HCT116 (cell line): ENCODE data around the gene STKLD1. TPM values are rescaled to one million over a fixed set of nuclear protein-coding genes. Genes with fewer than 3 reads are reported as not detected.

Source experiments
- ATAC-seq: fragments of 200-7000 bp; cut with Tn5 transposase; 2 replicates; pipeline ENCODE4 v1.9.1; 2020; ENCODE audit warnings: mild to moderate bottlenecking, moderate library complexity
- BruUV-seq: library from RNA; stranded (reverse); fragments of 400-500 nt; replicated peaks from 2 replicates; lab custom pipeline; 2021; lab: Mats Ljungman, UMichigan
- CTCF ChIA-PET: fragments of 300-600 bp; sonication (Branson Sonifier 250); formaldehyde crosslinking; loops from one replicate; lab custom pipeline; 2021; ENCODE audit warnings: antibody characterized with exemption; lab: Charles Lee
- POLR2A ChIA-PET: fragments of 300-600, 350-600 bp; sonication (Branson Sonifier 250); formaldehyde crosslinking; loops from one replicate; lab custom pipeline; 2021; ENCODE audit warnings: antibody characterized with exemption; lab: Charles Lee
- RAD21 ChIA-PET, 2 experiments: fragments of 300-600 bp; sonication (Branson Sonifier 250); formaldehyde crosslinking; loops; one replicate each; lab custom pipeline; 2023; ENCODE audit warnings: low total read pairs in 2 of 2; ENCODE audit not compliant: uncharacterized antibody in 2 of 2, unreplicated experiment in 2 of 2, low non-redundant PET in 1 of 2; lab: Charles Lee
- DNase-seq: peaks from one replicate; pipeline ENCODE4 v3.0.0-alpha.2; 2010; ENCODE audit warnings: low read depth, low spot score
- H2AFZ ChIP-seq: fragments of 200-600 bp; shearing (Covaris generic), sonication (generic); 2 replicates; pipeline ENCODE4 v1.6.1; 2017; ENCODE audit warnings: low read depth, mixed run types, mixed read lengths, antibody characterized with exemption, low read length; ENCODE audit not compliant: poor library complexity, severe bottlenecking
- H3K27ac ChIP-seq: 2 replicates; pipeline ENCODE4 v1.5.1; 2012; ENCODE audit warnings: low read depth, low read length
- H3K27me3 ChIP-seq: fragments of 200-600 bp; sonication (generic); 2 replicates; pipeline ENCODE4 v1.6.1; 2016; ENCODE audit warnings: mixed run types, low read length, mixed read lengths; ENCODE audit not compliant: insufficient read depth
- H3K36me3 ChIP-seq, 2 experiments: fragments of 200-500 bp in 1 of 2; fragments of 200-600 bp in 1 of 2; sonication (Bioruptor generic) in 1 of 2; sonication (generic) in 1 of 2; 2 replicates each; pipeline versions ENCODE4 v1.5.1 to v1.6.1; 2014 to 2016; ENCODE audit warnings: low read length in 2 of 2, inconsistent platforms in 1 of 2, mixed read lengths in 1 of 2, mixed run types in 1 of 2; ENCODE audit not compliant: insufficient read depth in 2 of 2, control insufficient read depth in 1 of 2
- H3K4me1 ChIP-seq, 2 experiments: fragments of 200-600 bp in 1 of 2; sonication (generic) in 1 of 2; 2 replicates each; pipeline versions ENCODE4 v1.5.1 to v1.6.1; 2012 to 2017; ENCODE audit warnings: low read length in 2 of 2, inconsistent platforms in 1 of 2, mild to moderate bottlenecking in 1 of 2, mixed read lengths in 1 of 2, mixed run types in 1 of 2, moderate library complexity in 1 of 2; ENCODE audit not compliant: insufficient read depth in 2 of 2, control insufficient read depth in 1 of 2
- H3K4me2 ChIP-seq: fragments of 200-600 bp; sonication (generic); 2 replicates; pipeline ENCODE4 v1.6.1; 2017; ENCODE audit warnings: mixed run types, low read length, mixed read lengths
- H3K4me3 ChIP-seq, 2 experiments: fragments of 200-600 bp in 1 of 2; sonication (generic) in 1 of 2; replicated peaks in 1 of 2; 2 replicates each; pipeline ENCODE4 v1.5.1; 2011 to 2016; ENCODE audit warnings: low read length in 2 of 2, control low read depth in 1 of 2, low read depth in 1 of 2, mild to moderate bottlenecking in 1 of 2, mixed read lengths in 1 of 2, mixed run types in 1 of 2
- H3K79me2 ChIP-seq: fragments of 200-600 bp; sonication (generic); 2 replicates; pipeline ENCODE4 v1.6.1; 2017; ENCODE audit warnings: mild to moderate bottlenecking, mixed run types, low read length, moderate library complexity, mixed read lengths; ENCODE audit not compliant: insufficient read depth
- H3K9ac ChIP-seq: fragments of 200-600 bp; sonication (generic); 2 replicates; pipeline ENCODE4 v1.6.1; 2016; ENCODE audit warnings: low read length, mixed read lengths
- H3K9me2 ChIP-seq: fragments of 200-600 bp; sonication (generic), shearing (Covaris generic); 2 replicates; pipeline ENCODE4 v1.6.1; 2017; ENCODE audit warnings: mixed run types, mild to moderate bottlenecking, moderate library complexity; ENCODE audit not compliant: insufficient read depth
- H3K9me3 ChIP-seq, 2 experiments: fragments of 200-500 bp in 1 of 2; fragments of 200-600 bp in 1 of 2; sonication (Bioruptor generic) in 1 of 2; sonication (generic) in 1 of 2; 2 replicates each; pipeline ENCODE4 v1.6.1; 2014 to 2017; ENCODE audit warnings: low read length in 2 of 2, mixed read lengths in 2 of 2, inconsistent platforms in 1 of 2, low read depth in 1 of 2, mild to moderate bottlenecking in 1 of 2, mixed run types in 1 of 2, moderate library complexity in 1 of 2; ENCODE audit not compliant: control insufficient read depth in 1 of 2, insufficient read depth in 1 of 2
- H4K20me1 ChIP-seq: fragments of 200-600 bp; sonication (generic), shearing (Covaris generic); 2 replicates; pipeline ENCODE4 v1.6.1; 2017; ENCODE audit warnings: mixed run types, mild to moderate bottlenecking, moderate library complexity; ENCODE audit not compliant: insufficient read depth
- CBX3 ChIP-seq: IDR thresholded peaks from 2 replicates; pipeline ENCODE4 v1.6.1; 2012; ENCODE audit warnings: low read depth
- EGR1 ChIP-seq: IDR thresholded peaks from 2 replicates; pipeline ENCODE4 v1.6.1; 2012; ENCODE audit warnings: low read depth
- ELF1 ChIP-seq: IDR thresholded peaks from 2 replicates; pipeline ENCODE4 v1.6.1; 2012; ENCODE audit warnings: low read depth, borderline replicate concordance
- EZH2phosphoT487 ChIP-seq: fragments of 200-600 bp; IDR thresholded peaks from 2 replicates; pipeline ENCODE4 v1.6.1; 2018; ENCODE audit warnings: antibody characterized with exemption, borderline replicate concordance
- FOSL1 ChIP-seq: IDR thresholded peaks from 2 replicates; pipeline ENCODE4 v1.6.1; 2012; ENCODE audit warnings: low read depth
- POLR2A ChIP-seq: IDR thresholded peaks from 2 replicates; pipeline ENCODE4 v1.7.0; 2011; ENCODE audit warnings: borderline replicate concordance; ENCODE audit not compliant: insufficient read depth, insufficient read length; ENCODE audit errors: extremely low read depth
- RAD21 ChIP-seq: IDR thresholded peaks from 2 replicates; pipeline ENCODE4 v1.6.1; 2012; ENCODE audit warnings: low read depth, mild to moderate bottlenecking
- SIN3A ChIP-seq: IDR thresholded peaks from 2 replicates; pipeline ENCODE4 v1.6.1; 2012; ENCODE audit warnings: low read depth
- SRF ChIP-seq: IDR thresholded peaks from 2 replicates; pipeline ENCODE4 v1.6.1; 2012; ENCODE audit warnings: low read depth
- TCF7L2 ChIP-seq: IDR thresholded peaks from 2 replicates; pipeline ENCODE4 v1.7.0; 2011; ENCODE audit warnings: borderline replicate concordance, inconsistent platforms; ENCODE audit not compliant: insufficient read depth, insufficient read length; ENCODE audit errors: extremely low read depth
- ZFX ChIP-seq: fragments of 450-650 bp; IDR thresholded peaks from 2 replicates; pipeline ENCODE4 v1.6.1; 2017
- ZNF274 ChIP-seq: fragments of 200-500 bp; sonication (Bioruptor generic); IDR thresholded peaks from 2 replicates; pipeline ENCODE4 v1.6.1; 2014; ENCODE audit warnings: mild to moderate bottlenecking, low read depth, low read length, inconsistent platforms
- intact Hi-C: fragments of 100-400 bp; cut with micrococcal nuclease; formaldehyde crosslinking; loops from 2 replicates; pipeline ENCODE4 v1.10.0; 2022
- total RNA-seq: library from RNA; stranded (reverse); gene quantifications from one replicate; pipeline ENCODE4 v1.2.1, GENCODE V29; 2021; ENCODE audit not compliant: unreplicated experiment
- TF ChIP-seq, protein P1 (sequence below): IDR thresholded peaks from 2 replicates; pipeline ENCODE4 v1.6.1; 2012; ENCODE audit warnings: low read depth
- TF ChIP-seq, protein P2 (sequence below): IDR thresholded peaks from 2 replicates; pipeline ENCODE4 v1.6.1; 2012

The STKLD1 gene
- total RNA-seq, 1 experiment from 2014 or later: 0.37 TPM

DNA sequence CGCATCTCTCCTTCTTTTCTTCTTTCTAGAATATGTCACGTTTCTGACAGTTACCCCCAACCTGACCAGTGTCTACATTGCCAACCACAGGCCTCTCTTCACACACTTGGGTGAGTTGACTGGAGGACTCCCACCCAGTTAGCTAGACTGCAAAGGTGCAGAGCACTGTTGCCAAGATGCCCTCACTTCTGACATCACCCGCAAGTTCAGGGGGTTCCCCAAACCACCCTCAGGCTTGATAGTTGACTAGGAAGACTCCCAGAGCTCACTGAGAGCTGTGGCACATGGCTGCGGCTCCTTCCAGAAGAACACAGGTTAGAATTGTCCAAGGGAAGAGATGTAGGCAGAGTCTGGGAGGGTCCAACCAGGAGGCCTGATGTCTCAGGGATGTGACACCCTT, 63.2 kb downstream of the STKLD1 start:
- Histone ChIP-seq H3K4me2 (no peak overlapping the region), H3K79me2 (no peaks in the 10 kb centered on the region), H3K27me3 (no peaks in the 10 kb centered on the region), H3K9me3 (no peaks in the 10 kb centered on the region), H3K36me3 (no peaks in the 10 kb centered on the region), H3K9ac (no peak overlapping the region), H3K9me2 (no peaks in the 10 kb centered on the region), H3K4me1 (no peaks in the 10 kb centered on the region), H2AFZ (no peak overlapping the region), H3K4me3 (no peak overlapping the region), H3K27ac (no peak overlapping the region), H4K20me1 (no peaks in the 10 kb centered on the region)
- no peak for DNase-seq
- no peak for TF ChIP-seq ZFX
- TF ChIP-seq RAD21: no peak
- TF ChIP-seq, protein P1, sequence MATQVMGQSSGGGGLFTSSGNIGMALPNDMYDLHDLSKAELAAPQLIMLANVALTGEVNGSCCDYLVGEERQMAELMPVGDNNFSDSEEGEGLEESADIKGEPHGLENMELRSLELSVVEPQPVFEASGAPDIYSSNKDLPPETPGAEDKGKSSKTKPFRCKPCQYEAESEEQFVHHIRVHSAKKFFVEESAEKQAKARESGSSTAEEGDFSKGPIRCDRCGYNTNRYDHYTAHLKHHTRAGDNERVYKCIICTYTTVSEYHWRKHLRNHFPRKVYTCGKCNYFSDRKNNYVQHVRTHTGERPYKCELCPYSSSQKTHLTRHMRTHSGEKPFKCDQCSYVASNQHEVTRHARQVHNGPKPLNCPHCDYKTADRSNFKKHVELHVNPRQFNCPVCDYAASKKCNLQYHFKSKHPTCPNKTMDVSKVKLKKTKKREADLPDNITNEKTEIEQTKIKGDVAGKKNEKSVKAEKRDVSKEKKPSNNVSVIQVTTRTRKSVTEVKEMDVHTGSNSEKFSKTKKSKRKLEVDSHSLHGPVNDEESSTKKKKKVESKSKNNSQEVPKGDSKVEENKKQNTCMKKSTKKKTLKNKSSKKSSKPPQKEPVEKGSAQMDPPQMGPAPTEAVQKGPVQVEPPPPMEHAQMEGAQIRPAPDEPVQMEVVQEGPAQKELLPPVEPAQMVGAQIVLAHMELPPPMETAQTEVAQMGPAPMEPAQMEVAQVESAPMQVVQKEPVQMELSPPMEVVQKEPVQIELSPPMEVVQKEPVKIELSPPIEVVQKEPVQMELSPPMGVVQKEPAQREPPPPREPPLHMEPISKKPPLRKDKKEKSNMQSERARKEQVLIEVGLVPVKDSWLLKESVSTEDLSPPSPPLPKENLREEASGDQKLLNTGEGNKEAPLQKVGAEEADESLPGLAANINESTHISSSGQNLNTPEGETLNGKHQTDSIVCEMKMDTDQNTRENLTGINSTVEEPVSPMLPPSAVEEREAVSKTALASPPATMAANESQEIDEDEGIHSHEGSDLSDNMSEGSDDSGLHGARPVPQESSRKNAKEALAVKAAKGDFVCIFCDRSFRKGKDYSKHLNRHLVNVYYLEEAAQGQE: no peak
- TF ChIP-seq FOSL1: no peak
- TF ChIP-seq POLR2A: no peak
- TF ChIP-seq, protein P2, sequence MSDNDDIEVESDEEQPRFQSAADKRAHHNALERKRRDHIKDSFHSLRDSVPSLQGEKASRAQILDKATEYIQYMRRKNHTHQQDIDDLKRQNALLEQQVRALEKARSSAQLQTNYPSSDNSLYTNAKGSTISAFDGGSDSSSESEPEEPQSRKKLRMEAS: no peak
- no peak for TF ChIP-seq SIN3A
- TF ChIP-seq ZNF274: no peak
- TF ChIP-seq EGR1: no peak
- TF ChIP-seq SRF: no peak
- no peak for TF ChIP-seq EZH2phosphoT487
- no peak for TF ChIP-seq TCF7L2
- no peak for TF ChIP-seq CBX3
- no peak for TF ChIP-seq ELF1
- intact Hi-C loops: no loop called here
- BruUV-seq: no TSS peak
- ChIA-PET POLR2A (no interaction called here), RAD21 (no interaction called here), CTCF (no interaction called here)
- ATAC-seq: no peak
